DND-41 (cell line): Measurements from ENCODE around the gene TTLL10.
A peak's percentile ranks its signal among the peaks of the same experiment; 100 is the strongest.

Source experiments
- ATAC-seq: fragments of 200-7000 bp; cut with Tn5 transposase; 3 replicates; pipeline ENCODE4 v1.9.1; 2021; ENCODE audit warnings: low read depth; ENCODE audit not compliant: insufficient read depth
- DNase-seq: peaks from one replicate; pipeline ENCODE4 v3.0.0-alpha.2; 2020
- H2AFZ ChIP-seq: 2 replicates; pipeline ENCODE4 v1.6.0; 2012; ENCODE audit warnings: low read depth, low read length
- H3K27ac ChIP-seq: 2 replicates; pipeline ENCODE4 v1.5.1; 2012; ENCODE audit warnings: low read length, inconsistent platforms
- H3K27me3 ChIP-seq: fragments of 200-600 bp; sonication (generic); 2 replicates; pipeline ENCODE4 v1.6.0; 2012; ENCODE audit warnings: low read length, mild to moderate bottlenecking, inconsistent platforms; ENCODE audit not compliant: insufficient read depth, poor library complexity
- H3K36me3 ChIP-seq: 2 replicates; pipeline ENCODE4 v1.5.1; 2012; ENCODE audit warnings: low read length, inconsistent platforms; ENCODE audit not compliant: insufficient read depth
- H3K4me1 ChIP-seq: 2 replicates; pipeline ENCODE4 v1.5.1; 2012; ENCODE audit warnings: mild to moderate bottlenecking, low read length; ENCODE audit not compliant: insufficient read depth
- H3K4me2 ChIP-seq: 2 replicates; pipeline ENCODE4 v1.6.0; 2012; ENCODE audit warnings: mild to moderate bottlenecking, moderate library complexity, low read length, inconsistent platforms; ENCODE audit not compliant: insufficient read depth
- H3K4me3 ChIP-seq, 2 experiments: fragments of 200-600 bp in 1 of 2; shearing (Covaris generic) in 1 of 2; 2 replicates each; pipeline ENCODE4 v1.5.1; 2012 to 2016; ENCODE audit warnings: inconsistent platforms in 2 of 2, low read length in 2 of 2, mild to moderate bottlenecking in 2 of 2, low read depth in 1 of 2, moderate library complexity in 1 of 2
- H3K79me2 ChIP-seq: 2 replicates; pipeline ENCODE4 v1.6.0; 2012; ENCODE audit warnings: low read length, inconsistent platforms; ENCODE audit not compliant: insufficient read depth
- H3K9ac ChIP-seq: 2 replicates; pipeline ENCODE4 v1.6.0; 2012; ENCODE audit warnings: low read depth, mild to moderate bottlenecking, inconsistent platforms, low read length, moderate library complexity
- H3K9me3 ChIP-seq: 2 replicates; pipeline ENCODE4 v1.5.1; 2012; ENCODE audit warnings: low read length, moderate library complexity, mild to moderate bottlenecking, inconsistent platforms; ENCODE audit not compliant: insufficient read depth, severe bottlenecking
- H4K20me1 ChIP-seq: 2 replicates; pipeline ENCODE4 v1.6.0; 2012; ENCODE audit warnings: low read length; ENCODE audit not compliant: insufficient read depth
- EZH2 ChIP-seq: IDR thresholded peaks from 3 replicates; pipeline ENCODE4 v1.6.1; 2012; ENCODE audit warnings: borderline replicate concordance, low read depth, mild to moderate bottlenecking, moderate library complexity, low read length, inconsistent platforms; ENCODE audit not compliant: severe bottlenecking
- TF ChIP-seq, protein P1 (sequence below): IDR thresholded peaks from 2 replicates; pipeline ENCODE4 v1.5.1; 2012; ENCODE audit warnings: borderline replicate concordance, low read length, moderate library complexity, mild to moderate bottlenecking; ENCODE audit not compliant: poor library complexity, severe bottlenecking; ENCODE audit errors: extremely low read depth

Gene TTLL10

GRCh38 chr1:1227386-1227785, 53.7 kb downstream of the TTLL10 start:
- H4K20me1 ChIP-seq, result peaks cover 64% of the 10 kb centered on the region
- ATAC-seq (no peak), DNase-seq (no peak)
- no peaks in the 10 kb centered on the region for H3K27me3 ChIP-seq
- H3K79me2 ChIP-seq, result peaks cover 77% of the 10 kb centered on the region
- H3K4me2 ChIP-seq, result no peak overlapping the region
- H3K9me3 ChIP-seq, result no peaks in the 10 kb centered on the region
- H3K9ac ChIP-seq, result no peak overlapping the region
- TF ChIP-seq EZH2, result no peak
- TF ChIP-seq, protein P1, sequence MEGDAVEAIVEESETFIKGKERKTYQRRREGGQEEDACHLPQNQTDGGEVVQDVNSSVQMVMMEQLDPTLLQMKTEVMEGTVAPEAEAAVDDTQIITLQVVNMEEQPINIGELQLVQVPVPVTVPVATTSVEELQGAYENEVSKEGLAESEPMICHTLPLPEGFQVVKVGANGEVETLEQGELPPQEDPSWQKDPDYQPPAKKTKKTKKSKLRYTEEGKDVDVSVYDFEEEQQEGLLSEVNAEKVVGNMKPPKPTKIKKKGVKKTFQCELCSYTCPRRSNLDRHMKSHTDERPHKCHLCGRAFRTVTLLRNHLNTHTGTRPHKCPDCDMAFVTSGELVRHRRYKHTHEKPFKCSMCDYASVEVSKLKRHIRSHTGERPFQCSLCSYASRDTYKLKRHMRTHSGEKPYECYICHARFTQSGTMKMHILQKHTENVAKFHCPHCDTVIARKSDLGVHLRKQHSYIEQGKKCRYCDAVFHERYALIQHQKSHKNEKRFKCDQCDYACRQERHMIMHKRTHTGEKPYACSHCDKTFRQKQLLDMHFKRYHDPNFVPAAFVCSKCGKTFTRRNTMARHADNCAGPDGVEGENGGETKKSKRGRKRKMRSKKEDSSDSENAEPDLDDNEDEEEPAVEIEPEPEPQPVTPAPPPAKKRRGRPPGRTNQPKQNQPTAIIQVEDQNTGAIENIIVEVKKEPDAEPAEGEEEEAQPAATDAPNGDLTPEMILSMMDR, result no peak
- no peak overlapping the region for H3K27ac ChIP-seq
- no peak overlapping the region for H2AFZ ChIP-seq
- H3K4me1 ChIP-seq, result peaks cover 17% of the 10 kb centered on the region
- no peak overlapping the region for H3K4me3 ChIP-seq
- peaks cover 79% of the 10 kb centered on the region for H3K36me3 ChIP-seq

- ATAC-seq, result no peak
- H3K27ac ChIP-seq, result no peak overlapping the region
- TF ChIP-seq, protein P1, result no peak
- no peak for TF ChIP-seq EZH2
Observed at GRCh38 chr1:1228187-1228586, 54.5 kb downstream of the TTLL10 start.

GRCh38 chr1:1228596-1229321, 55.1 kb downstream of the TTLL10 start:
- Histone ChIP-seq H3K4me2 (peak overlapping the region; percentile 91; the same call in 1 of the 2 replicates), H3K27me3 (no peaks in the 10 kb centered on the region), H3K9me3 (no peaks in the 10 kb centered on the region), H3K27ac (no peak overlapping the region), H3K9ac (no peak overlapping the region), H3K4me3 (no peak overlapping the region), H4K20me1 (peaks cover 62% of the 10 kb centered on the region), H3K79me2 (peaks cover 85% of the 10 kb centered on the region), H2AFZ (no peak overlapping the region), H3K4me1 (peaks cover 30% of the 10 kb centered on the region), H3K36me3 (peaks cover 75% of the 10 kb centered on the region)
- no peak for ATAC-seq
- no peak for DNase-seq
- no peak for TF ChIP-seq EZH2
- TF ChIP-seq, protein P1, result no peak

More at GRCh38 chr1:1228187-1228586, 54.5 kb downstream of the TTLL10 start:
- Histone ChIP-seq H3K4me3 (no peak overlapping the region), H4K20me1 (peaks cover 58% of the 10 kb centered on the region), H2AFZ (no peak overlapping the region), H3K79me2 (peaks cover 80% of the 10 kb centered on the region), H3K27me3 (no peaks in the 10 kb centered on the region), H3K4me1 (peaks cover 25% of the 10 kb centered on the region), H3K9me3 (no peaks in the 10 kb centered on the region), H3K36me3 (peaks cover 74% of the 10 kb centered on the region), H3K4me2 (no peak overlapping the region), H3K9ac (no peak overlapping the region)
- DNase-seq, result no peak
